Peyer's patch (tissue), 4 donors: ENCODE measurements around the gene JPH2. TPM values are rescaled to one million over a fixed set of nuclear protein-coding genes. Genes with fewer than 3 reads are reported as not detected.

Source experiments
- DNase-seq, 3 donors: peaks; one replicate each; pipeline ENCODE4 v3.0.0-alpha.2; 2017 to 2019
- H3K27ac ChIP-seq, 4 donors: fragments of 200-600 bp; sonication (generic); one replicate each; pipeline ENCODE4 v1.5.1; 2016 to 2019
- H3K27me3 ChIP-seq, 2 donors: fragments of 200-600 bp; sonication (generic); one replicate each; pipeline ENCODE4 v1.5.1; 2019
- H3K36me3 ChIP-seq, 3 donors: fragments of 200-600 bp; sonication (generic); one replicate each; pipeline ENCODE4 v1.5.1; 2016 to 2019
- H3K4me1 ChIP-seq, 4 donors: fragments of 200-600 bp; sonication (generic); one replicate each; pipeline ENCODE4 v1.5.1; 2016 to 2019
- H3K4me3 ChIP-seq, 4 donors: fragments of 200-600 bp; sonication (generic); 1 replicate in 3 of 4; 2 replicates in 1 of 4; pipeline ENCODE4 v1.5.1; 2016 to 2019; ENCODE audit warnings: mild to moderate bottlenecking in 1 of 4
- H3K9me3 ChIP-seq, 4 donors: fragments of 200-600 bp; sonication (generic); one replicate each; pipeline ENCODE4 v1.5.1; 2016 to 2019; ENCODE audit warnings: mild to moderate bottlenecking in 1 of 4
- CTCF ChIP-seq, 6 experiments: fragments of 450-650 bp in 4 of 6; fragments of 200-600 bp in 2 of 6; sonication (generic) in 1 of 6; IDR thresholded peaks; one replicate each; pipeline ENCODE4 v1.5.1; 2017 to 2019; ENCODE audit warnings: antibody characterized with exemption in 6 of 6, mild to moderate bottlenecking in 3 of 6, moderate library complexity in 1 of 6
- POLR2A ChIP-seq, 2 donors: fragments of 450-650 bp; IDR thresholded peaks; one replicate each; pipeline ENCODE4 v1.5.1; 2017; ENCODE audit warnings: antibody characterized with exemption in 2 of 2, mild to moderate bottlenecking in 2 of 2, moderate library complexity in 2 of 2
- total RNA-seq, 4 donors: library from RNA; depleted of rRNA; stranded (reverse); fragments of >200 nt; gene quantifications; one replicate each; pipeline ENCODE4 v1.1.0, GENCODE V29; 2016

JPH2 gene
- total RNA-seq, 4 donors from 2014 or later = 1.2 to 8.0 (median 4.2) TPM

DNA sequence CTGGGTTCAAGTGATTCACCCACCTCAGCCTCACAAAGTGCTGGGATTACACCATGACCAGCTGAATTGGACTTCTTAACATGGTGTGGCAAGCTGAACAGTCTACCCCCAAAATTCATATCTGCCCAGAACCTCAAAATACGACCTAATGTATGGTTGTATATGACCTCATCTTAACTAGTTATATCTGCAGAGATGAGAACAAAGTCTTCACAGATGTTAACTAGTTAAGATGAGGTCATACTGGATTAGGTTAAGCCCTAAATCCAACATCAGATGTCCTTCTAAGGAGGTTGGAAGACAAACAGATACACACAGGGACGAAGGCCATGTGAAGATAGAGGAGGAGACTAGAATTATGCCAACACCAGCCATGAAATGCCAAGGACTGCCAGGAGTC, 102.5 kb downstream of the JPH2 start:
- Histone ChIP-seq H3K9me3 (no peaks in the 10 kb centered on the region), H3K36me3 (no peaks in the 10 kb centered on the region), H3K27me3 (no peaks in the 10 kb centered on the region), H3K27ac (no peak overlapping the region), H3K4me3 (no peak overlapping the region), H3K4me1 (no peaks in the 10 kb centered on the region)
- TF ChIP-seq CTCF (IDR thresholded peaks at IDR 0.05) = no peak
- DNase-seq = no peak

- Histone ChIP-seq H3K27ac (no peak overlapping the region), H3K36me3 (no peaks in the 10 kb centered on the region), H3K9me3 (no peaks in the 10 kb centered on the region), H3K4me3 (no peak overlapping the region), H3K4me1 (no peaks in the 10 kb centered on the region), H3K27me3 (no peaks in the 10 kb centered on the region)
- DNase-seq = no peak
- no peak for TF ChIP-seq POLR2A (IDR thresholded peaks at IDR 0.05)
- TF ChIP-seq CTCF (IDR thresholded peaks at IDR 0.05) = no peak
Observed at GRCh38 chr20:44083220-44083933, 103.6 kb downstream of the JPH2 start.

- H3K4me3 ChIP-seq = no peak overlapping the region
- no peaks in the 10 kb centered on the region for H3K36me3 ChIP-seq
- no peak for DNase-seq
- H3K27me3 ChIP-seq = no peaks in the 10 kb centered on the region
- TF ChIP-seq CTCF (IDR thresholded peaks at IDR 0.05) (no peak), POLR2A (IDR thresholded peaks at IDR 0.05) (no peak)
- no peak overlapping the region for H3K27ac ChIP-seq
- no peaks in the 10 kb centered on the region for H3K4me1 ChIP-seq
- H3K9me3 ChIP-seq = no peaks in the 10 kb centered on the region
Observed at GRCh38 chr20:44081888-44082287, 105.1 kb downstream of the JPH2 start.

GRCh38 chr20:44081476-44081875, 105.5 kb downstream of the JPH2 start:
- H3K27me3 ChIP-seq = no peaks in the 10 kb centered on the region
- no peaks in the 10 kb centered on the region for H3K9me3 ChIP-seq
- DNase-seq = peak in 1 of 3 donors; percentile 27
- no peaks in the 10 kb centered on the region for H3K4me1 ChIP-seq
- H3K4me3 ChIP-seq = no peak overlapping the region
- TF ChIP-seq CTCF (IDR thresholded peaks at IDR 0.05) (no peak), POLR2A (IDR thresholded peaks at IDR 0.05) (no peak)
- no peaks in the 10 kb centered on the region for H3K36me3 ChIP-seq
- no peak overlapping the region for H3K27ac ChIP-seq

DNA sequence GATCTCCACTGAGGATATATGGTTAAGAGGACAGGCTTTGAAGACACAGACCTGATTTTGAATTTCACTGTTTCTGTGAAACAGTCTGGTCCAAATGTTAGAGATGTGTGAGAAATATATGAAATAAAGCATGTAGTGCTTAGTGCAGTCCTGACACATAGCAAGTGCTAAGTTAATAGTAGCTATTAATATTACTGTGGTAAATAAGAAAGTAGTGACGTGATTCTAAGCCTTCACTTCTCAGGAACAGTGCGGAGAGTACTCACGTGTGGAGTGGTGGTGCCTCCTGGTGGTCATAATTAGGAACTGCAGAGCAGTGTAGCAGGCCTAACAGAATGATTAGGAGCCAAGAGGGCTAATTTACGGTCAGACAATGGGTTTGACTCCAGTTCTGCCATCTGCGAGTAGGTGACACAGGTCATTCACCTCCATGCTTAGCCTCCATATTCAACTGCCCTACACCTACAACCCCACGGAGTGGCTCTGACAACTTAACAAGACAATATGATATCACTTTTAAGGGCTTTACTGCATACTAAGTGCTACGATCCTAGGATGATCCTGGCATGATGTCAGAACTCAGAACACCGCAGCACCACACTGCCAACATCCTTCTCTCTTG, 106.2 kb downstream of the JPH2 start:
- H3K4me1 ChIP-seq = no peaks in the 10 kb centered on the region
- no peaks in the 10 kb centered on the region for H3K27me3 ChIP-seq
- no peak for TF ChIP-seq POLR2A (IDR thresholded peaks at IDR 0.05)
- TF ChIP-seq CTCF (IDR thresholded peaks at IDR 0.05) = peak; percentile 95 to 100 (median 99)
- no peak overlapping the region for H3K4me3 ChIP-seq
- H3K9me3 ChIP-seq = no peaks in the 10 kb centered on the region
- no peak overlapping the region for H3K27ac ChIP-seq
- DNase-seq = peak; percentile 67 to 92 (median 79)
- H3K36me3 ChIP-seq = no peaks in the 10 kb centered on the region
